ENCODE results near the gene MAP4K2. TPM values are rescaled to one million over a fixed set of nuclear protein-coding genes. Genes with fewer than 3 reads are reported as not detected.

Gene MAP4K2
- total RNA-seq, 1 experiment from 2014 or later, result 24.7 TPM

DNA sequence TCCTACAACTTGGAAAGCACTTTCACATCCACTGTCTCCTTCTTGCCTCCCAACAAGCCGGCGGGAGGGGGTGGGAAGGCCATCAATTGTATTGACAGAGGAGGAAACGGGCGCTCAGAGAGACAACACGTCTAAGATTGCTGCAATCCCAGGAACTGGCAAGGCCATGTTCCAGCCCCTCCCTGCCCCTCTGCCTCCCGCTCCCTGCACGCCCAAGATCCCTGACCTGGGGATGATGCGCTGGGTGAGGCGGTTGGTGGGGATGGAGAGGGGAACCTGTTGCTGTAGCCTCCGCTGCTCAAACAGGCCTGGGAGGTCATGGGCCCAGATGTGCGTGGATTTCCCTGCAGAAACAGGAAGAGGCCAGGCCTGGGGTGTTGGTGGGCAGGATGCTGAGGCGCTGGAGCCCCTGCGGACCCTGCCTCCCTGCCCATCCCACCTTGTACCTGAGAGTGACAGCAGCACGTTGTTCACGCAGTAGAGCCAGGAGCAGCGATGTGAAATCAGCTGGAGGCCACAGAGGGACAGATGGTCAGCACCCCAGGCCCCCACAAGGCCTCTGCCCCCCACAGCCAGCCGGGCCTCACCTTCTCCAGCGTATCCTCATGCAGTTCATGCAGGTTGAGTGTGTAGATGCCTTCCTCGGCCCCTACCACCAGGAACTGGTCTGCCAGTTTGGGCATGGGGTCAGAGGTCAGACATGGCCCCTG is 6.8 kb downstream of the MAP4K2 start:
- Histone ChIP-seq H3K56ac (ENCODE audit: insufficient read length, low read depth, low read length) (no peak overlapping the region), H2AK5ac (ENCODE audit: insufficient read length, low read length) (no peak overlapping the region), H2BK15ac (ENCODE audit: low read depth, low read length) (no peak overlapping the region), H2BK20ac (ENCODE audit: low read depth, low read length, poor library complexity, severe bottlenecking) (no peak overlapping the region), H4K8ac (replicated peaks; ENCODE audit: insufficient read length, low read depth, low read length) (no peak overlapping the region), H3K9ac (ENCODE audit: extremely low read depth, insufficient read length, low read length) (no peak overlapping the region), H3K18ac (ENCODE audit: insufficient read length, low read depth, low read length) (no peak overlapping the region), H3T11ph (ENCODE audit: low read length) (no peak overlapping the region), H2BK12ac (ENCODE audit: insufficient read length, low read depth, low read length) (no peak overlapping the region), H3K27me3 (ENCODE audit: insufficient read depth, low read length) (no peaks in the 10 kb centered on the region), H4K5ac (ENCODE audit: insufficient read length, low read depth, low read length) (no peak overlapping the region), H3K79me1 (ENCODE audit: insufficient read depth, low read depth, low read length, poor library complexity, severe bottlenecking) (no peaks in the 10 kb centered on the region), H3K4me2 (ENCODE audit: insufficient read depth, insufficient read length, low read length) (no peak overlapping the region), H3K14ac (ENCODE audit: insufficient read depth, low read length) (no peak overlapping the region), H2BK5ac (ENCODE audit: insufficient read length, low read length) (no peak overlapping the region), H3K23ac (ENCODE audit: insufficient read length, low read depth, low read length) (no peak overlapping the region), H3K4me1 (ENCODE audit: insufficient read depth, low read length) (no peaks in the 10 kb centered on the region), H2AFZ (ENCODE audit: low read length) (no peak overlapping the region), H3K23me2 (ENCODE audit: insufficient read length, low read depth, low read length, poor library complexity, severe bottlenecking) (no peaks in the 10 kb centered on the region), H4K91ac (ENCODE audit: insufficient read length, low read depth, low read length) (no peak overlapping the region), H3K27ac (ENCODE audit: insufficient read length, low read depth, low read length) (no peak overlapping the region), H3K9me3 (ENCODE audit: control insufficient read depth, low read depth, low read length) (no peaks in the 10 kb centered on the region), H4K20me1 (ENCODE audit: control insufficient read depth, insufficient read depth, insufficient read length) (no peaks in the 10 kb centered on the region), H3K79me2 (ENCODE audit: insufficient read depth, low read length) (no peaks in the 10 kb centered on the region), H2BK120ac (ENCODE audit: low read depth, low read length, poor library complexity, severe bottlenecking) (no peak overlapping the region), H3K4ac (ENCODE audit: low read depth, low read length) (no peak overlapping the region)
- Mint-ChIP-seq H3K27me3 (ENCODE audit: low read depth) (no peaks in the 10 kb centered on the region), H3K27ac (peak overlapping the region in 1 of 3 experiments; percentile 85; a peak in 2 of 7 replicates), H3K4me1 (no peaks in the 10 kb centered on the region), H3K9me3 (no peaks in the 10 kb centered on the region), H3K36me3 (ENCODE audit: insufficient read depth in 1 of 3, low read depth in 3 of 3) (peaks cover 0 to 14% (median 11%) of the 10 kb centered on the region in 3 experiments; a peak in 5 of 7 replicates), H3K4me3 (no peak overlapping the region)
- no peak for DNase-seq
- TF ChIP-seq, protein P1, sequence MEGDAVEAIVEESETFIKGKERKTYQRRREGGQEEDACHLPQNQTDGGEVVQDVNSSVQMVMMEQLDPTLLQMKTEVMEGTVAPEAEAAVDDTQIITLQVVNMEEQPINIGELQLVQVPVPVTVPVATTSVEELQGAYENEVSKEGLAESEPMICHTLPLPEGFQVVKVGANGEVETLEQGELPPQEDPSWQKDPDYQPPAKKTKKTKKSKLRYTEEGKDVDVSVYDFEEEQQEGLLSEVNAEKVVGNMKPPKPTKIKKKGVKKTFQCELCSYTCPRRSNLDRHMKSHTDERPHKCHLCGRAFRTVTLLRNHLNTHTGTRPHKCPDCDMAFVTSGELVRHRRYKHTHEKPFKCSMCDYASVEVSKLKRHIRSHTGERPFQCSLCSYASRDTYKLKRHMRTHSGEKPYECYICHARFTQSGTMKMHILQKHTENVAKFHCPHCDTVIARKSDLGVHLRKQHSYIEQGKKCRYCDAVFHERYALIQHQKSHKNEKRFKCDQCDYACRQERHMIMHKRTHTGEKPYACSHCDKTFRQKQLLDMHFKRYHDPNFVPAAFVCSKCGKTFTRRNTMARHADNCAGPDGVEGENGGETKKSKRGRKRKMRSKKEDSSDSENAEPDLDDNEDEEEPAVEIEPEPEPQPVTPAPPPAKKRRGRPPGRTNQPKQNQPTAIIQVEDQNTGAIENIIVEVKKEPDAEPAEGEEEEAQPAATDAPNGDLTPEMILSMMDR (conservative IDR thresholded peaks at IDR 0.05), result no peak
- no CpG with 5 or more reads among the region's 19 CpGs for whole genome bisulfite sequencing (ENCODE audit: extremely low coverage, insufficient read length, low lambda C conversion rate)

Data from H9 (cell line).